Measurements from ENCODE around the gene TTLL9. TPM values are rescaled to one million over a fixed set of nuclear protein-coding genes. Genes with fewer than 3 reads are reported as not detected.
A peak's percentile ranks its signal among the peaks of the same experiment; 100 is the strongest.

The TTLL9 gene
- total RNA-seq, 1 donor from 2014 or later, result 0.24 TPM

DNA sequence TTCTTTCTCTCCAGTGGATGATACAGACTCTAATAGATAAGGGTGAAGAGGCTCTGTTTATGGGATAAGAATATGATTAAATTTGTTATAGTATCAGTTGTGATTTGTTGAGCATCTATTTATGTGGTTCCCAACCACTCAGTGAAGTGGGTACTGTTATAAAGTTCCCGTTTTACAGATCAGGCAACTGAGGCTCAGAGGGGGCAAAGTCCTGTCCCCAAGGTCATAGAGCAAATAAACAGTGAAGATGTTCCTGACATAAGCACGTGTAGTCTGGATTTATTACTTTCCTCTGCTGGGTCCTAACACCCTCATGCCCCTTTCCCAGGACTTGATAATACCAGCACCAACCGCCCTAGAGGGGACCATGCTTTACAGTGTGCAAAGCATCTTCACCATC, 4.2 kb upstream of the TTLL9 start:
- TF ChIP-seq, protein P1, sequence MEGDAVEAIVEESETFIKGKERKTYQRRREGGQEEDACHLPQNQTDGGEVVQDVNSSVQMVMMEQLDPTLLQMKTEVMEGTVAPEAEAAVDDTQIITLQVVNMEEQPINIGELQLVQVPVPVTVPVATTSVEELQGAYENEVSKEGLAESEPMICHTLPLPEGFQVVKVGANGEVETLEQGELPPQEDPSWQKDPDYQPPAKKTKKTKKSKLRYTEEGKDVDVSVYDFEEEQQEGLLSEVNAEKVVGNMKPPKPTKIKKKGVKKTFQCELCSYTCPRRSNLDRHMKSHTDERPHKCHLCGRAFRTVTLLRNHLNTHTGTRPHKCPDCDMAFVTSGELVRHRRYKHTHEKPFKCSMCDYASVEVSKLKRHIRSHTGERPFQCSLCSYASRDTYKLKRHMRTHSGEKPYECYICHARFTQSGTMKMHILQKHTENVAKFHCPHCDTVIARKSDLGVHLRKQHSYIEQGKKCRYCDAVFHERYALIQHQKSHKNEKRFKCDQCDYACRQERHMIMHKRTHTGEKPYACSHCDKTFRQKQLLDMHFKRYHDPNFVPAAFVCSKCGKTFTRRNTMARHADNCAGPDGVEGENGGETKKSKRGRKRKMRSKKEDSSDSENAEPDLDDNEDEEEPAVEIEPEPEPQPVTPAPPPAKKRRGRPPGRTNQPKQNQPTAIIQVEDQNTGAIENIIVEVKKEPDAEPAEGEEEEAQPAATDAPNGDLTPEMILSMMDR (IDR thresholded peaks at IDR 0.05), result no peak
- peaks cover 13% of the 10 kb centered on the region for H3K27me3 Mint-ChIP-seq (ENCODE audit: unreplicated experiment)
- DNase-seq (ENCODE audit: extremely low spot score, unreplicated experiment), result no peak
- no peak overlapping the region for H3K27ac Mint-ChIP-seq (ENCODE audit: unreplicated experiment)
- H3K36me3 Mint-ChIP-seq (ENCODE audit: unreplicated experiment), result no peaks in the 10 kb centered on the region
- no peaks in the 10 kb centered on the region for H3K9me3 Mint-ChIP-seq (ENCODE audit: unreplicated experiment)
- peaks cover 20% of the 10 kb centered on the region for H3K4me1 Mint-ChIP-seq (ENCODE audit: unreplicated experiment)
- H3K4me3 Mint-ChIP-seq (ENCODE audit: unreplicated experiment), result no peak overlapping the region

DNA sequence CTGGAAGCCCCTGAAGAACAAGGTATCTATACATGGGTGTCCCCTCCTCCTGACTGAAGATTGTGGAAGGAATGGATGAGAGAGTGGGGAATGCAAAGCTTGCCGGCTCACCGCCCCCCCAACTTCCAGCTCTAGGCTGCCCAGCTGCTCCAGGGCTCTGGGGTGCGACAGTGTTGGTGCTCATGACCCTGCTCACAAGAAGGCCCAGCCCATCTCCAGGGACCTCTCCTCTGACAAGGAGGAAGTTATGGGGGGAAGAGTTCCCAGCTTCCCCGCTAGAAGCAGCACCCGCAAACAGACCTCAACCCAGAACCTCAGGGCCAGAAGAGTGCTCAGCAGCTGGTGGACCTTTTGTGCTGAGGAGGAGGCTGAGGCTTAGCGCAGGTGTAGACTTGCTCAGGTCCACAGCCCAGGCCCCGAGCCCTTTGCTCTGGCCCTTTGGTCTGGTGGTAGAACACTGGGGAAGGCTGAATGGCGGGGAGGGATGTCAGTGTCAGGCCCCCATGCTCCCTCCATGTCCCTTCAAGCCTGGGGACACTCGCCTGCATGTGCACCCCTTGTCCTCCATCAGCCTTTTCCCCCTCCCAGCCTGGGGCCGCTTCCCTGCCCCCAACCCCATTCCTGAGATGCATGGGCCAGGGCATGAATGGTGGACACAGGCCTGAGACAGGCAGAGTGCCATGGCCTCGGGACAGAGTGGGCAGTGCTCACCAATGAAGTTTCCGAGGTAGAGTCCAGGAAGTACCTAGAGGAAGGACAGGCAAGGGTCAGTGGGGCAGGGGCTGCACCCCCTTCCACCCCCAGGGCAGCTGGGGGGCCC, 1.4 kb upstream of the TTLL9 start:
- Mint-ChIP-seq H3K27me3 (ENCODE audit: unreplicated experiment) (peaks cover 34% of the 10 kb centered on the region), H3K4me1 (ENCODE audit: unreplicated experiment) (peaks cover 17% of the 10 kb centered on the region), H3K27ac (ENCODE audit: unreplicated experiment) (peak overlapping the region; percentile 23), H3K4me3 (ENCODE audit: unreplicated experiment) (peak overlapping the region; percentile 39), H3K36me3 (ENCODE audit: unreplicated experiment) (no peaks in the 10 kb centered on the region), H3K9me3 (ENCODE audit: unreplicated experiment) (no peaks in the 10 kb centered on the region)
- DNase-seq (ENCODE audit: extremely low spot score, unreplicated experiment), result no peak
- TF ChIP-seq, protein P1 (IDR thresholded peaks at IDR 0.05), result no peak

DNA sequence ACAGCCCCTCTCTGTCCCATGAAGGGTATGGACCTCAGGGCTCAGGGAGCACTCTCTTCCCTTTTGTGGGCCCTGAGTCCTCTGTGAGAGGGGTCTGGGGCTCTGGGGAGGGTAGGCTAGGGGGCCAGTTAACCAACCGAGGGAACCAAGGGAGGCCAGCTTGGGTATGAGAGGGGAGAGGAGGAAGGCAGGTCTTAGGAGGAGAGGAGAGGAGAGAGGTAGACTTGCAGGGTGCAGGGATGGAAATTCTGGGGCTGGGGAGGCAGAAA, 827 bp upstream of the TTLL9 start:
- Mint-ChIP-seq H3K9me3 (ENCODE audit: unreplicated experiment) (no peaks in the 10 kb centered on the region), H3K36me3 (ENCODE audit: unreplicated experiment) (no peaks in the 10 kb centered on the region), H3K27me3 (ENCODE audit: unreplicated experiment) (peaks cover 38% of the 10 kb centered on the region), H3K4me3 (ENCODE audit: unreplicated experiment) (peak overlapping the region; percentile 87), H3K4me1 (ENCODE audit: unreplicated experiment) (peaks cover 17% of the 10 kb centered on the region), H3K27ac (ENCODE audit: unreplicated experiment) (peak overlapping the region; percentile 91)
- DNase-seq (ENCODE audit: extremely low spot score, unreplicated experiment), result no peak
- TF ChIP-seq, protein P1 (IDR thresholded peaks at IDR 0.05), result no peak

DNA sequence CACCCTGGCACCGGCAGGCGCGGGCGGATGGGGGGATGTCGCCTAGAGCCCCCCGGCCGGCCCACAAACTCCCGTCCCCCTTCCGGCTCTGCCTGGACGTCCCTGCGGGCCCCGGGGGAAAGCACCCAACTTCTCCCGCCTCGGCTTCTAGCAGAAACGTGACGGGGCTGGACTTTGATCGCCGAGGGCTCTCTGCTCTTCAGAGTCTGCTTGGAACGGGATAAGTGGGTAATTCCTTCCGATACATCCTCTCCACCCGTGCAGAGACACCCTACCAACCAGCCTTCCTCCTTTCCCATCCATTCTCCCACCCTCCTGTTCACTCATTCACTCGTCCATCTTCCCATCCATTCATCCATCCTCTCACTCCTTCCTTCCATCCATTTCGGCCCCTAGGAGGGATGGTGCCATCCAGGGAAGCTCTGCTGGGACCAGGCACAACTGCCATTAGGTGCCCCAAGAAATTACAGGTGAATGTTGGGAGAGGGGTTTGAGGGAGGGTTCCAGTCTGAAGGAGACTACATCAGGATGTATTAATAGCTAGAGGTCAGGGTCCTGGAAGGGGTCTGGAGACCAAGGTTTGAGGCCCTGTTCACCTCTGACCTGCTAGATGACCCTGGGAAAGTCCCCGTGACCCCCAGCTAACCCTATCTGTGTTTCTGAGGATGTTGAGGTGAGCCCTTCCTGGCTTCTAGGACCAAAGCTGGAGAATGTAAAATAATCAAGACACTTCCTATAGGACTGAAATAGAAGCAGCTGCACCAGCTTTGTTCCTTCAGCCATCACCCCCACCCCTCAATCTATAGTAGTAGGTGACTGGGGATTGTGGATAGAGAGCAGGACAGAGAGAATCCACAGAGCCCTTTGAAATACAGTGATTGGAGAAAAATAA, 538 bp downstream of the TTLL9 start:
- peaks cover 48% of the 10 kb centered on the region for H3K27me3 Mint-ChIP-seq (ENCODE audit: unreplicated experiment)
- TF ChIP-seq, protein P1 (IDR thresholded peaks at IDR 0.05), result no peak
- H3K9me3 Mint-ChIP-seq (ENCODE audit: unreplicated experiment), result no peaks in the 10 kb centered on the region
- peak overlapping the region; percentile 63 for H3K27ac Mint-ChIP-seq (ENCODE audit: unreplicated experiment)
- peak overlapping the region; percentile 75 for H3K4me3 Mint-ChIP-seq (ENCODE audit: unreplicated experiment)
- DNase-seq (ENCODE audit: extremely low spot score, unreplicated experiment), result no peak
- H3K36me3 Mint-ChIP-seq (ENCODE audit: unreplicated experiment), result no peaks in the 10 kb centered on the region
- H3K4me1 Mint-ChIP-seq (ENCODE audit: unreplicated experiment), result peaks cover 17% of the 10 kb centered on the region

DNA sequence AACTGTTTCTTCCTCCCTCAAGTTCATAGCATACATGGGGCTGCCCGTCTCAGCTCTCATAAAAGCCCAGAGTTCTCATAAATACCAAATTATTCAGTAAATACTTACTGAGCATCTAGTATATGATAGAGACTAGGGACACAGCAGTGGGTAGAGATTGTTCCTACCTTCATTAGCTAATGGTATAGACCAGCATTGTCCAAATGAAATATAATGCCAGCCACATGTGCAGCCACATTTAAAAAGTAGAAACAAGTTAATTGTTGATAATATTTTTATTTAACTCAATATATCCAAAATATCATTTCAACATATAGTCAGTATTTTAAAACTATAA, 1.2 kb downstream of the TTLL9 start:
- no peak overlapping the region for H3K4me3 Mint-ChIP-seq (ENCODE audit: unreplicated experiment)
- H3K27ac Mint-ChIP-seq (ENCODE audit: unreplicated experiment), result no peak overlapping the region
- peaks cover 49% of the 10 kb centered on the region for H3K27me3 Mint-ChIP-seq (ENCODE audit: unreplicated experiment)
- no peak for DNase-seq (ENCODE audit: extremely low spot score, unreplicated experiment)
- TF ChIP-seq, protein P1 (IDR thresholded peaks at IDR 0.05), result no peak
- H3K36me3 Mint-ChIP-seq (ENCODE audit: unreplicated experiment), result no peaks in the 10 kb centered on the region
- no peaks in the 10 kb centered on the region for H3K9me3 Mint-ChIP-seq (ENCODE audit: unreplicated experiment)
- peaks cover 17% of the 10 kb centered on the region for H3K4me1 Mint-ChIP-seq (ENCODE audit: unreplicated experiment)
